ENCODE results near the gene RNGTT. TPM values are rescaled to one million over a fixed set of nuclear protein-coding genes. Genes with fewer than 3 reads are reported as not detected.

RNGTT gene
- total and polyA plus RNA-seq, 4 donors = 13.1 to 34.4 (median 20.9) TPM

GRCh38 chr6:88619951-88620350 is 343.5 kb downstream of the RNGTT start:
- no peak for DNase-seq (ENCODE audit: low read depth in 4 of 6, low spot score in 6 of 6)
- no peaks in the 10 kb centered on the region for H3K4me1 ChIP-seq (ENCODE audit: control insufficient read depth, insufficient read depth, low read length)
- 89% methylated on average over 3 of the region's 7 CpGs for whole genome bisulfite sequencing (ENCODE audit: insufficient coverage)
- no peak overlapping the region for H3K27ac ChIP-seq (ENCODE audit: low read depth, low read length)
- no peak overlapping the region for H3K4me3 ChIP-seq (ENCODE audit: low read depth, low read length)
- H3K27me3 ChIP-seq (ENCODE audit: control insufficient read depth, insufficient read depth, low read length) = no peaks in the 10 kb centered on the region
- no peaks in the 10 kb centered on the region for H3K9me3 ChIP-seq (ENCODE audit: control insufficient read depth, insufficient read depth, low read length)
- no peaks in the 10 kb centered on the region for H3K36me3 ChIP-seq (ENCODE audit: control insufficient read depth, insufficient read depth, low read length)

DNA sequence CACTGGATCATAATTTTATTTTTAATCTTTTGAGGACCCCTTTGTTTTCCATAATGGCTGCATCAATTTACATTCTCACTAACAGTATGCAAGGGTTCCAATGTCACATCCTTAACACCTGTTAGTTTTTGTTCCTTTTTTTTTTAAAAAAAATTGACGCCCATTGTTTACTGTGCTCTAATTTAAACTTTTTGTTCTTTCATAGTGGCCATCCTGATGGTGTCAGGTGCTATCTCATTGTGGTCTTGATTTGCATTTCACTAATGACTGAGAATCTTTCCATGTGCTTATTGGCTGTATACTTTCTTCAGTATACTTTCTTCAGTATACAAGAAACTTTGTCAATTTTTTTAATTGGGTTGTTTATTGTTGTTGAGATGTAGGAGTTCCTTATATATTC is 347.0 kb downstream of the RNGTT start:
- Histone ChIP-seq H3K27ac (ENCODE audit: low read depth, low read length) (no peak overlapping the region), H3K36me3 (ENCODE audit: control insufficient read depth, insufficient read depth, low read length) (no peaks in the 10 kb centered on the region), H3K4me1 (ENCODE audit: control insufficient read depth, insufficient read depth, low read length) (no peaks in the 10 kb centered on the region), H3K9me3 (ENCODE audit: control insufficient read depth, insufficient read depth, low read length) (no peaks in the 10 kb centered on the region), H3K4me3 (ENCODE audit: low read depth, low read length) (no peak overlapping the region), H3K27me3 (ENCODE audit: control insufficient read depth, insufficient read depth, low read length) (no peaks in the 10 kb centered on the region)
- no peak for DNase-seq (ENCODE audit: low read depth in 4 of 6, low spot score in 6 of 6)
- no CpG with 5 or more reads among the region's 1 CpG for WGBS (ENCODE audit: insufficient coverage)

- Histone ChIP-seq H3K4me3 (ENCODE audit: low read depth, low read length) (no peak overlapping the region), H3K27ac (ENCODE audit: low read depth, low read length) (no peak overlapping the region), H3K4me1 (ENCODE audit: control insufficient read depth, insufficient read depth, low read length) (no peaks in the 10 kb centered on the region), H3K36me3 (ENCODE audit: control insufficient read depth, insufficient read depth, low read length) (no peaks in the 10 kb centered on the region), H3K9me3 (ENCODE audit: control insufficient read depth, insufficient read depth, low read length) (no peaks in the 10 kb centered on the region), H3K27me3 (ENCODE audit: control insufficient read depth, insufficient read depth, low read length) (no peaks in the 10 kb centered on the region)
- DNase-seq (ENCODE audit: low read depth in 4 of 6, low spot score in 6 of 6) = no peak
- WGBS (ENCODE audit: insufficient coverage) = no CpG with 5 or more reads among the region's 3 CpGs
Observed at GRCh38 chr6:88614316-88614877, 349.0 kb downstream of the RNGTT start.

GRCh38 chr6:88612631-88613030 is 350.8 kb downstream of the RNGTT start:
- no peaks in the 10 kb centered on the region for H3K9me3 ChIP-seq (ENCODE audit: control insufficient read depth, insufficient read depth, low read length)
- no peak overlapping the region for H3K4me3 ChIP-seq (ENCODE audit: low read depth, low read length)
- H3K4me1 ChIP-seq (ENCODE audit: control insufficient read depth, insufficient read depth, low read length) = peaks cover 3% of the 10 kb centered on the region
- H3K27ac ChIP-seq (ENCODE audit: low read depth, low read length) = no peak overlapping the region
- WGBS (ENCODE audit: insufficient coverage) = 88% methylated on average over 4 of the region's 5 CpGs
- H3K36me3 ChIP-seq (ENCODE audit: control insufficient read depth, insufficient read depth, low read length) = no peaks in the 10 kb centered on the region
- no peaks in the 10 kb centered on the region for H3K27me3 ChIP-seq (ENCODE audit: control insufficient read depth, insufficient read depth, low read length)
- DNase-seq (ENCODE audit: low read depth in 4 of 6, low spot score in 6 of 6) = no peak

GRCh38 chr6:88611721-88612120 is 351.7 kb downstream of the RNGTT start:
- no peak for DNase-seq (ENCODE audit: low read depth in 4 of 6, low spot score in 6 of 6)
- Histone ChIP-seq H3K4me1 (ENCODE audit: control insufficient read depth, insufficient read depth, low read length) (peaks cover 3% of the 10 kb centered on the region), H3K9me3 (ENCODE audit: control insufficient read depth, insufficient read depth, low read length) (no peaks in the 10 kb centered on the region), H3K4me3 (ENCODE audit: low read depth, low read length) (no peak overlapping the region), H3K27ac (ENCODE audit: low read depth, low read length) (no peak overlapping the region), H3K36me3 (ENCODE audit: control insufficient read depth, insufficient read depth, low read length) (no peaks in the 10 kb centered on the region), H3K27me3 (ENCODE audit: control insufficient read depth, insufficient read depth, low read length) (no peaks in the 10 kb centered on the region)
- no CpG with 5 or more reads among the region's 4 CpGs for WGBS (ENCODE audit: insufficient coverage)

DNA sequence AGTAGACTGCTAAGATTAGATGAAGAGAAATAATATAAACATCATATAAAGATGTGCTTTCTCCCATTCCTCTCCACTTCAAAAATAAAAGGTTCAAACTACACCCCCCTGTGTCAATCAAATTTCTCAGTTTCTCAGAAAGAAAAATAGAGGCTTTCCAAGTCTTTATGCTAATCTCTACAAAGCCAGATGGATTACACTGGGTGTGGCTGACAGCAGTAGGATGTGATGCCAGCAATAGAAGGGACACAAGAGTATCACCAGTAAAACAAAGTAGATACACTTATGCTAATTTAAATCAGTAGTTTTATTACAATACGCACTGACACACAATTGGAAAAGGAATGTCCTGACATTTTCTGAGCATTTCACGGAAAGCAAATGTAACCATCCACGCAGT is 353.4 kb downstream of the RNGTT start:
- H3K4me3 ChIP-seq (ENCODE audit: low read depth, low read length) = no peak overlapping the region
- H3K9me3 ChIP-seq (ENCODE audit: control insufficient read depth, insufficient read depth, low read length) = no peaks in the 10 kb centered on the region
- DNase-seq (ENCODE audit: low read depth in 4 of 6, low spot score in 6 of 6) = peak in 1 of 6 donors; percentile 73
- no peaks in the 10 kb centered on the region for H3K27me3 ChIP-seq (ENCODE audit: control insufficient read depth, insufficient read depth, low read length)
- no peaks in the 10 kb centered on the region for H3K36me3 ChIP-seq (ENCODE audit: control insufficient read depth, insufficient read depth, low read length)
- H3K4me1 ChIP-seq (ENCODE audit: control insufficient read depth, insufficient read depth, low read length) = peaks cover 3% of the 10 kb centered on the region
- no CpG with 5 or more reads among the region's 3 CpGs for WGBS (ENCODE audit: insufficient coverage)
- no peak overlapping the region for H3K27ac ChIP-seq (ENCODE audit: low read depth, low read length)

DNA sequence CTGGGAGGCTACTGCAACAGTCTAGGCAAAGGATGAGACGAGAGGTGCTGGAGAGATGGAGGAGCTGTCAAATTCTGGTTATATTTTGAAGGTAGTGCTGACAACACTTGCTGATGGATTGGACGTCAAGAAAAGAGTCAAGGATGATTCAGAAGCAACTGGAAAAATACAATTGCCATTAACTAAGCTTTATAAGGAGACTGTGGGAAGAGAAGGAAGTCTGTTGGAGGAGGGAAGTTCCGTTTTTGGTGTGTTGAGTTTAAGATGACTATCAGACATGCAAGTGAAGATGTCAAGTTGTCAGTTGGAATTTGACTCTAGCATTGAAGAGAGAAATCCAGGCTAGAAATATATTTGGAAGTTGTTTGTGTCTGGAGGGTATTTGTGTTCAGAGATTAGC is 358.1 kb downstream of the RNGTT start:
- WGBS (ENCODE audit: insufficient coverage) = 96% methylated on average over 2 of the region's 3 CpGs
- Histone ChIP-seq H3K4me1 (ENCODE audit: control insufficient read depth, insufficient read depth, low read length) (peaks cover 3% of the 10 kb centered on the region), H3K4me3 (ENCODE audit: low read depth, low read length) (no peak overlapping the region), H3K27ac (ENCODE audit: low read depth, low read length) (no peak overlapping the region), H3K36me3 (ENCODE audit: control insufficient read depth, insufficient read depth, low read length) (no peaks in the 10 kb centered on the region), H3K27me3 (ENCODE audit: control insufficient read depth, insufficient read depth, low read length) (no peaks in the 10 kb centered on the region), H3K9me3 (ENCODE audit: control insufficient read depth, insufficient read depth, low read length) (no peaks in the 10 kb centered on the region)
- no peak for DNase-seq (ENCODE audit: low read depth in 4 of 6, low spot score in 6 of 6)

DNA sequence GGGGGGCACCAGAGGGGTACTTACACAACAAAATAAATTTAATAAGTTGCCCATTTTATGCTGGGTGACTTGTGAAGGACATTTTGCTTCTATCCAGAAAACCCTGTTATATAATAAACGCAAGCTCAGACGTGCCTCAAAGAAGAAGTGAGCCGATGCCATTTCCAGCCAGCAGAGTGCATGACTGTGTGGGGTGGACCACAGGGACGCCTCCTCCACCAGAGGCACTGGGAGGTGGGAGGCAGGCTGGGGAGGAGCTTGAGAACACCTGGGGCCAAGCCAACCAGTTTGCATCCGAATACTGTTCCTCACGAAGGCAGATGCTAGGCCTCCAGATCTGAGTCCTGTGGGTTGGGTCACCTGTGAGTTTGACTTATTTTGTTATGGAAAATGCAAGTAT is 363.8 kb downstream of the RNGTT start:
- Histone ChIP-seq H3K9me3 (ENCODE audit: control insufficient read depth, insufficient read depth, low read length) (no peaks in the 10 kb centered on the region), H3K36me3 (ENCODE audit: control insufficient read depth, insufficient read depth, low read length) (no peaks in the 10 kb centered on the region), H3K4me3 (ENCODE audit: low read depth, low read length) (no peak overlapping the region), H3K27ac (ENCODE audit: low read depth, low read length) (no peak overlapping the region), H3K27me3 (ENCODE audit: control insufficient read depth, insufficient read depth, low read length) (no peaks in the 10 kb centered on the region), H3K4me1 (ENCODE audit: control insufficient read depth, insufficient read depth, low read length) (no peaks in the 10 kb centered on the region)
- no peak for DNase-seq (ENCODE audit: low read depth in 4 of 6, low spot score in 6 of 6)
- 79% methylated on average over 5 of the region's 6 CpGs for WGBS (ENCODE audit: insufficient coverage)

DNA sequence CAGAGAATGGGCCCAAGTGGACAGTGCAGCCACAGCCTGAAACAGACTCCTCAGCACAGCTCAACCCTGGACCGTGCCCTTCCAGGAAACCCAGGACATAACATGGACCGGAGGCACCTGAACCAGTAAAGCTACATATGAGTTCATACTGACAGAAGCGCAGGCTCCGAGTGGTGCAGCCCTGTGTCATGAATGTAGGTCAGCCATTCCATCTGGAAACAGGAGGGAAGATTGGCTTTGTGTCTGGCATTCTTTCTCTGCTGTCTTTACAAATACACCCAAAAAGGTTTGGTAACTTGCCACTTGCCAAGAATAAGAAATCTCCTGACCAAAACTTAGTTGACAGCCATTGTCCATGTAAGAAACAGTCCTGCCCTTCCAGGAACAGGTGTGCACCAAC is 366.6 kb downstream of the RNGTT start:
- Histone ChIP-seq H3K36me3 (ENCODE audit: control insufficient read depth, insufficient read depth, low read length) (no peaks in the 10 kb centered on the region), H3K9me3 (ENCODE audit: control insufficient read depth, insufficient read depth, low read length) (no peaks in the 10 kb centered on the region), H3K4me1 (ENCODE audit: control insufficient read depth, insufficient read depth, low read length) (no peaks in the 10 kb centered on the region), H3K4me3 (ENCODE audit: low read depth, low read length) (no peak overlapping the region), H3K27me3 (ENCODE audit: control insufficient read depth, insufficient read depth, low read length) (no peaks in the 10 kb centered on the region), H3K27ac (ENCODE audit: low read depth, low read length) (no peak overlapping the region)
- DNase-seq (ENCODE audit: low read depth in 4 of 6, low spot score in 6 of 6) = no peak
- WGBS (ENCODE audit: insufficient coverage) = 94% methylated on average over 4 of the region's 4 CpGs

DNA sequence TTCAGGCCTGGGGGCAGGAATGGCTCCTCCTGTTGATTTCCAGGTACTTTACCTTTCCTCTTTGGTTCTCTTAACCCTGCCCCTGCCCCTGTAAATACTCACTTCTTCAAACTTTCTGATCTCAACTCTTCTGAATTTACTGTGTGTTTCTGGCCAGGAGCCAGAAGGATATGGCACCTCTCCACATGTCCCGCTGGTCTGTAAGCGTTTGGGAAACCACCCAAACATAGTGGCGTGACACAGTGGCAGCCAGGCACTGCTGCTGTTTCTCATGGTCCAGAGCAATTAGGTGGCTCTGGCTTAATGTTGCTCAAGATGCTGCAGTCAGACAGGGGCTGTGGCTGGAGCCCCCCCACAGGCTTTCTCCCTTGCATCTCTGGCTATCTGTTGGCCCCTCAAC is 374.5 kb downstream of the RNGTT start:
- 92% methylated on average over 3 of the region's 3 CpGs for WGBS (ENCODE audit: insufficient coverage)
- no peak overlapping the region for H3K27ac ChIP-seq (ENCODE audit: low read depth, low read length)

More for the DNA sequence above, 374.5 kb downstream of the RNGTT start:
- no peaks in the 10 kb centered on the region for H3K9me3 ChIP-seq (ENCODE audit: control insufficient read depth, insufficient read depth, low read length)
- H3K27me3 ChIP-seq (ENCODE audit: control insufficient read depth, insufficient read depth, low read length) = peaks cover 3% of the 10 kb centered on the region
- peaks cover 34% of the 10 kb centered on the region for H3K4me1 ChIP-seq (ENCODE audit: control insufficient read depth, insufficient read depth, low read length)
- no peak overlapping the region for H3K4me3 ChIP-seq (ENCODE audit: low read depth, low read length)
- DNase-seq (ENCODE audit: low read depth in 4 of 6, low spot score in 6 of 6) = peak in 1 of 6 donors; percentile 44
- no peaks in the 10 kb centered on the region for H3K36me3 ChIP-seq (ENCODE audit: control insufficient read depth, insufficient read depth, low read length)
